ENCODE measurements around the gene CDH13. TPM values are rescaled to one million over a fixed set of nuclear protein-coding genes. Genes with fewer than 3 reads are reported as not detected.

The CDH13 gene
- total and polyA plus RNA-seq, 2 donors (not counting 3 experiments of a cell fraction or from before 2014, with no cell fraction given): 96.6 to 124 TPM

DNA sequence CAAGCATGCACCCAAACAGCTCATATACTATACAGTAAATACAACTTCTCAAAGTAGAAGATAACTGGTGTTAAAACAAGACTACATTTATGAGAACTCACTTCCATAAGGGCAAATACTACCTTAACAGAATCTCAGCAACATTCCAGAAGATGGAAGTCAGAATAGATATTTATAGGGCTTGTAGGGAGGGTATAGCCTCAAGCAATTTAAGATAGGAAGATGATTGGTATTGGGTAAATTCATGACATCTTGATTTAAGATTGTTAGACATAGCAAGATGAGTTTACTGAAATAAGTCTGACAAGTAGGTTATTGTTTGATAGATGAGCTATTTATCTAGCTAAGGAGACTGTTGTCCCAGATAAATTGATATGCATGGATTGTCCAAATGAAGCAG is 250.2 kb downstream of the CDH13 start:
- DNase-seq (ENCODE audit: low read depth, low spot score) (no peak), FAIRE-seq (no peak)
- no peak overlapping the region for H3K9ac ChIP-seq (replicated peaks; ENCODE audit: extremely low read depth, insufficient read depth, low read length)
- H3K27ac ChIP-seq (ENCODE audit: insufficient read depth, low read depth, low read length): no peak overlapping the region
- dilution Hi-C loops (cut with MboI; ENCODE audit: extremely low pct_ligation_motif_present, low sequenced_read_pairs) (no loop called here), intact Hi-C loops (cut with micrococcal nuclease) (no loop called here)
- peaks cover 6% of the 10 kb centered on the region for H3K4me1 ChIP-seq (ENCODE audit: control insufficient read depth, extremely low read depth, insufficient read depth, low read length)
- ChIA-PET POLR2A (interaction anchor here (0.7 kb wide), 1 partner anchor 179 kb away, joined by 3 read pairs; no protein-coding TSS in a partner anchor), CTCF (interaction anchor here (1.2 to 1.4 kb wide), 2 partner anchors 18 to 128 kb away, joined by 3 read pairs; no protein-coding TSS in a partner anchor)
- TF ChIP-seq, protein P1, sequence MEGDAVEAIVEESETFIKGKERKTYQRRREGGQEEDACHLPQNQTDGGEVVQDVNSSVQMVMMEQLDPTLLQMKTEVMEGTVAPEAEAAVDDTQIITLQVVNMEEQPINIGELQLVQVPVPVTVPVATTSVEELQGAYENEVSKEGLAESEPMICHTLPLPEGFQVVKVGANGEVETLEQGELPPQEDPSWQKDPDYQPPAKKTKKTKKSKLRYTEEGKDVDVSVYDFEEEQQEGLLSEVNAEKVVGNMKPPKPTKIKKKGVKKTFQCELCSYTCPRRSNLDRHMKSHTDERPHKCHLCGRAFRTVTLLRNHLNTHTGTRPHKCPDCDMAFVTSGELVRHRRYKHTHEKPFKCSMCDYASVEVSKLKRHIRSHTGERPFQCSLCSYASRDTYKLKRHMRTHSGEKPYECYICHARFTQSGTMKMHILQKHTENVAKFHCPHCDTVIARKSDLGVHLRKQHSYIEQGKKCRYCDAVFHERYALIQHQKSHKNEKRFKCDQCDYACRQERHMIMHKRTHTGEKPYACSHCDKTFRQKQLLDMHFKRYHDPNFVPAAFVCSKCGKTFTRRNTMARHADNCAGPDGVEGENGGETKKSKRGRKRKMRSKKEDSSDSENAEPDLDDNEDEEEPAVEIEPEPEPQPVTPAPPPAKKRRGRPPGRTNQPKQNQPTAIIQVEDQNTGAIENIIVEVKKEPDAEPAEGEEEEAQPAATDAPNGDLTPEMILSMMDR (IDR thresholded peaks at IDR 0.05; ENCODE audit: extremely low read depth in 1 of 2, insufficient read depth in 1 of 2, low read depth in 1 of 2, low read length in 2 of 2): no peak
- TF ChIP-seq FOS (IDR thresholded peaks at IDR 0.05; ENCODE audit: borderline replicate concordance, insufficient read depth, low read length) (no peak), MYC (IDR thresholded peaks at IDR 0.05; ENCODE audit: low read depth, low read length) (no peak), POLR2AphosphoS5 (IDR thresholded peaks at IDR 0.05; ENCODE audit: insufficient read depth, low read depth, low read length) (no peak), EZH2 (IDR thresholded peaks at IDR 0.05; ENCODE audit: borderline replicate concordance, low read depth, low read length, severe bottlenecking) (no peak), GATA2 (IDR thresholded peaks at IDR 0.05; ENCODE audit: insufficient read depth, insufficient read length, low read depth, low read length) (no peak), POLR2A (IDR thresholded peaks at IDR 0.05; ENCODE audit: low read depth, low read length) (no peak), JUN (IDR thresholded peaks at IDR 0.05; ENCODE audit: borderline replicate concordance, insufficient read depth, insufficient read length, low read depth) (no peak)
- TF ChIP-seq, protein P2, sequence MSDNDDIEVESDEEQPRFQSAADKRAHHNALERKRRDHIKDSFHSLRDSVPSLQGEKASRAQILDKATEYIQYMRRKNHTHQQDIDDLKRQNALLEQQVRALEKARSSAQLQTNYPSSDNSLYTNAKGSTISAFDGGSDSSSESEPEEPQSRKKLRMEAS (IDR thresholded peaks at IDR 0.05; ENCODE audit: insufficient read depth, insufficient read length): no peak
- no TSS peak for BruUV-seq (replicated peaks)
- H3K36me3 ChIP-seq (ENCODE audit: control insufficient read depth in 2 of 2, extremely low read depth in 1 of 2, insufficient read depth in 2 of 2, low read length in 2 of 2): no peaks in the 10 kb centered on the region
- no peaks in the 10 kb centered on the region for H3K9me1 ChIP-seq (replicated peaks; ENCODE audit: control insufficient read depth, extremely low read depth, insufficient read depth, low read length)
- no peak overlapping the region for H3K4me2 ChIP-seq (ENCODE audit: insufficient read depth, low read length)
- no peaks in the 10 kb centered on the region for H3K27me3 ChIP-seq (ENCODE audit: control insufficient read depth in 2 of 2, insufficient read depth in 2 of 2, low read length in 2 of 2)
- no peaks in the 10 kb centered on the region for H4K20me1 ChIP-seq (replicated peaks; ENCODE audit: control insufficient read depth, extremely low read depth, insufficient read depth, low read length)
- H3K4me3 ChIP-seq (replicated peaks in 1 of 3; ENCODE audit: insufficient read depth in 1 of 3, low read depth in 1 of 3, low read length in 3 of 3): no peak overlapping the region
- no peaks in the 10 kb centered on the region for H3K9me3 ChIP-seq (replicated peaks; ENCODE audit: control insufficient read depth, insufficient read depth, low read length)
- H3K79me2 ChIP-seq (ENCODE audit: control insufficient read depth, insufficient read depth, low read length): no peaks in the 10 kb centered on the region
- no peak overlapping the region for H2AFZ ChIP-seq (ENCODE audit: low read depth, low read length)

Data from endothelial cell of umbilical vein (primary cell).